HEK293 (cell line): Measurements from ENCODE around the gene RAB7B.

Source experiments
- FEZF1 ChIP-seq: fragments of 450-650 bp; formaldehyde crosslinking; IDR thresholded peaks from 2 replicates; pipeline ENCODE4 v1.5.1; 2016; ENCODE audit warnings: missing biosample characterization, missing genetic modification characterization
- GFI1B ChIP-seq: fragments of 450-650 bp; formaldehyde crosslinking; IDR thresholded peaks from 2 replicates; pipeline ENCODE4 v1.5.1; 2016; ENCODE audit warnings: missing biosample characterization, missing genetic modification characterization
- HOXD13 ChIP-seq: sonication (generic); formaldehyde crosslinking; IDR thresholded peaks from 2 replicates; pipeline ENCODE4 v1.8.0; 2022; ENCODE audit warnings: missing genetic modification reagents, borderline replicate concordance
- MZF1 ChIP-seq: fragments of 450-650 bp; formaldehyde crosslinking; IDR thresholded peaks from 2 replicates; pipeline ENCODE4 v1.5.1; 2017; ENCODE audit warnings: missing biosample characterization, missing genetic modification characterization, borderline replicate concordance
- OVOL3 ChIP-seq: fragments of 450-650 bp; formaldehyde crosslinking; IDR thresholded peaks from 2 replicates; pipeline ENCODE4 v1.5.1; 2016; ENCODE audit warnings: missing biosample characterization, missing genetic modification characterization
- PRDM1 ChIP-seq: fragments of 450-650 bp; formaldehyde crosslinking; IDR thresholded peaks from 2 replicates; pipeline ENCODE4; 2016; ENCODE audit warnings: missing biosample characterization, missing genetic modification characterization
- SCRT1 ChIP-seq: fragments of 450-650 bp; formaldehyde crosslinking; IDR thresholded peaks from 2 replicates; pipeline ENCODE4 v1.5.1; 2016; ENCODE audit warnings: missing biosample characterization, missing genetic modification characterization, borderline replicate concordance
- SETDB1 ChIP-seq: IDR thresholded peaks from one replicate; pipeline ENCODE4 v1.6.1; 2017; ENCODE audit warnings: mild to moderate bottlenecking, low read length, moderate library complexity, mixed read lengths; ENCODE audit not compliant: insufficient read length
- WT1 ChIP-seq: fragments of 450-650 bp; formaldehyde crosslinking; IDR thresholded peaks from 2 replicates; pipeline ENCODE4 v1.5.1; 2016; ENCODE audit warnings: missing biosample characterization, missing genetic modification characterization
- ZBTB20 ChIP-seq: fragments of 450-650 bp; formaldehyde crosslinking; IDR thresholded peaks from 2 replicates; pipeline ENCODE4 v1.5.1; 2016; ENCODE audit warnings: missing biosample characterization, missing genetic modification characterization
- ZBTB7A ChIP-seq: fragments of 450-650 bp; formaldehyde crosslinking; IDR thresholded peaks from 2 replicates; pipeline ENCODE4 v1.5.1; 2016; ENCODE audit warnings: low read depth, missing biosample characterization, missing genetic modification characterization
- ZBTB8A ChIP-seq: fragments of 450-650 bp; formaldehyde crosslinking; IDR thresholded peaks from 2 replicates; pipeline ENCODE4 v1.5.1; 2016; ENCODE audit warnings: missing biosample characterization, missing genetic modification characterization
- ZFP69B ChIP-seq: fragments of 450-650 bp; formaldehyde crosslinking; IDR thresholded peaks from 2 replicates; pipeline ENCODE4 v1.5.1; 2016; ENCODE audit warnings: missing biosample characterization, missing genetic modification characterization
- ZNF155 ChIP-seq: fragments of 450-650 bp; formaldehyde crosslinking; IDR thresholded peaks from 2 replicates; pipeline ENCODE4 v1.5.1; 2016; ENCODE audit warnings: missing biosample characterization, missing genetic modification characterization
- ZNF157 ChIP-seq: fragments of 450-650 bp; formaldehyde crosslinking; IDR thresholded peaks from 2 replicates; pipeline ENCODE4 v1.5.1; 2016; ENCODE audit warnings: missing biosample characterization, missing genetic modification characterization
- ZNF16 ChIP-seq: fragments of 450-650 bp; formaldehyde crosslinking; IDR thresholded peaks from 2 replicates; pipeline ENCODE4 v1.5.1; 2016; ENCODE audit warnings: low read depth, missing biosample characterization, missing genetic modification characterization
- ZNF19 ChIP-seq: fragments of 450-650 bp; formaldehyde crosslinking; IDR thresholded peaks from 2 replicates; pipeline ENCODE4; 2016; ENCODE audit warnings: missing biosample characterization, missing genetic modification characterization, low read depth
- ZNF2 ChIP-seq: fragments of 450-650 bp; formaldehyde crosslinking; IDR thresholded peaks from 2 replicates; pipeline ENCODE4 v1.5.1; 2016; ENCODE audit warnings: missing biosample characterization, missing genetic modification characterization
- ZNF211 ChIP-seq: fragments of 450-650 bp; formaldehyde crosslinking; IDR thresholded peaks from 2 replicates; pipeline ENCODE4 v1.5.1; 2016; ENCODE audit warnings: low read depth, missing biosample characterization, missing genetic modification characterization
- ZNF324 ChIP-seq: fragments of 450-650 bp; formaldehyde crosslinking; IDR thresholded peaks from 2 replicates; pipeline ENCODE4 v1.5.1; 2016; ENCODE audit warnings: missing biosample characterization, missing genetic modification characterization
- ZNF354C ChIP-seq: fragments of 450-650 bp; formaldehyde crosslinking; IDR thresholded peaks from 2 replicates; pipeline ENCODE4 v1.5.1; 2016; ENCODE audit warnings: missing biosample characterization, missing genetic modification characterization, low read depth, borderline replicate concordance
- ZNF37A ChIP-seq: fragments of 450-650 bp; IDR thresholded peaks from 2 replicates; pipeline ENCODE4 v1.5.1; 2018; ENCODE audit warnings: missing biosample characterization, missing genetic modification characterization
- ZNF423 ChIP-seq: fragments of 450-650 bp; formaldehyde crosslinking; IDR thresholded peaks from 2 replicates; pipeline ENCODE4 v1.5.1; 2016; ENCODE audit warnings: missing biosample characterization, missing genetic modification characterization
- ZNF571 ChIP-seq: fragments of 450-650 bp; formaldehyde crosslinking; IDR thresholded peaks from 2 replicates; pipeline ENCODE4 v1.5.0; 2017; ENCODE audit warnings: missing biosample characterization, missing genetic modification characterization
- ZNF658 ChIP-seq: fragments of 450-650 bp; formaldehyde crosslinking; IDR thresholded peaks from 2 replicates; pipeline ENCODE4; 2016; ENCODE audit warnings: missing biosample characterization, missing genetic modification characterization
- ZNF670 ChIP-seq: fragments of 450-650 bp; formaldehyde crosslinking; IDR thresholded peaks from 2 replicates; pipeline ENCODE4 v1.5.1; 2016; ENCODE audit warnings: missing biosample characterization, missing genetic modification characterization, low read depth
- TF ChIP-seq, protein P1 (sequence below): fragments of 450-650 bp; formaldehyde crosslinking; IDR thresholded peaks from 2 replicates; pipeline ENCODE4 v1.5.1; 2017; ENCODE audit warnings: missing biosample characterization, missing genetic modification characterization
- TF ChIP-seq, protein P2 (sequence below): fragments of 450-650 bp; formaldehyde crosslinking; conservative IDR thresholded peaks from 2 replicates; pipeline ENCODE4 v1.5.1; 2016; ENCODE audit warnings: low read depth, missing biosample characterization, missing genetic modification characterization
- TF ChIP-seq, protein P3 (sequence below): fragments of 450-650 bp; formaldehyde crosslinking; IDR thresholded peaks from 2 replicates; pipeline ENCODE4 v1.5.1; 2017; ENCODE audit warnings: missing biosample characterization, missing genetic modification characterization
- TF ChIP-seq, protein P4 (sequence below): IDR thresholded peaks from 2 replicates; pipeline ENCODE4 v1.6.1; 2011; ENCODE audit warnings: mild to moderate bottlenecking, low read depth, low read length, borderline replicate concordance
- TF ChIP-seq, protein P5 (sequence below): fragments of 450-650 bp; formaldehyde crosslinking; IDR thresholded peaks from 2 replicates; pipeline ENCODE4 v1.5.1; 2016; ENCODE audit warnings: missing biosample characterization, missing genetic modification characterization

Gene RAB7B

DNA sequence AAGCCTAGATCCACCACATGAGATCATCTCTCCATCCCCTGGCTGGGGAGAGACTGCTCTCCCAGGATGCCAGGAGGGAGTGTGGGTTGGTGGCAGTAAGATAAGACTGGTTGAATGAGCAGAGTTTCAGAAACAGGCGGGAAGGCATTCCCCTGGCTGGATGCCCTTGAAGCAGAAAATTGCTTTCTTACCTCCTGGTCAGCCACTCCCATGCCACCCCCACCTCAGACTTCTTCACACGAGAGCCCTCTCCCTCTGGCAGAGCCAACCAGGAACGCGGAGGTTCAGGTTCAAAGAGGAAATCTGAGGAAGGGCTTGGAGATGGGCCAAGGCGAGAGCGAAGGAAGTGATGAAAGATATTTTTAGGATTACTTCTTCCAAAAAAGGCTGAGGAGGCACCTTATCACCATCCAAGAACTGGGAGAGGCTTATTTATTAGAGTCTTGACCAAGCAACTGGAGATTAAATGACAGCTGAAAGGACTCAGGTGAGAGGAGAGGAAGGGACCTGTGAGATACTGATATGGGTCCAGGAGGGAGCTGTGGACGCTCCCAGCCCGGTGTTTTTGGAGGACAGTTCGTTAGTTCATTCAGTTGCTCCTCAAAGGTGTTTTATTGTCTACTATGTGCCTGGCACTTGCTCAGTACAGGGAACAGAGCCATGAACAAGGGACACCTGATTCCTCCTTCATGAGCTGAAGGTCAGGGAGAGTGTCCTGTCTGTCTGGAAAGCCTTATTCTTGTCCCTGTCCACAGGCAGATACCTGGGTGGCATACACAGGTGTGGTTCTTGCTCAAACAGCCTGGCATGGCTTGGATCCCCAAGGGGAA, 41.0 kb downstream of the RAB7B start (continued):
- TF ChIP-seq, protein P1, sequence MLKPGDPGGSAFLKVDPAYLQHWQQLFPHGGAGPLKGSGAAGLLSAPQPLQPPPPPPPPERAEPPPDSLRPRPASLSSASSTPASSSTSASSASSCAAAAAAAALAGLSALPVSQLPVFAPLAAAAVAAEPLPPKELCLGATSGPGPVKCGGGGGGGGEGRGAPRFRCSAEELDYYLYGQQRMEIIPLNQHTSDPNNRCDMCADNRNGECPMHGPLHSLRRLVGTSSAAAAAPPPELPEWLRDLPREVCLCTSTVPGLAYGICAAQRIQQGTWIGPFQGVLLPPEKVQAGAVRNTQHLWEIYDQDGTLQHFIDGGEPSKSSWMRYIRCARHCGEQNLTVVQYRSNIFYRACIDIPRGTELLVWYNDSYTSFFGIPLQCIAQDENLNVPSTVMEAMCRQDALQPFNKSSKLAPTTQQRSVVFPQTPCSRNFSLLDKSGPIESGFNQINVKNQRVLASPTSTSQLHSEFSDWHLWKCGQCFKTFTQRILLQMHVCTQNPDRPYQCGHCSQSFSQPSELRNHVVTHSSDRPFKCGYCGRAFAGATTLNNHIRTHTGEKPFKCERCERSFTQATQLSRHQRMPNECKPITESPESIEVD, result no peak
- TF ChIP-seq ZNF16 (tag by site-specific recombination) (no peak), ZBTB8A (no peak), ZNF354C (no peak), PRDM1 (tag by site-specific recombination) (no peak), FEZF1 (tag by site-specific recombination) (peak; percentile 79), SETDB1 (no peak), HOXD13 (CRISPR knock-in tag) (no peak), ZNF670 (no peak), ZNF423 (tag by site-specific recombination) (no peak), ZBTB20 (tag by site-specific recombination) (no peak; the same call in 1 of the 2 replicates), SCRT1 (tag by site-specific recombination) (no peak), ZNF211 (no peak), ZNF157 (tag by site-specific recombination) (no peak), ZNF2 (no peak), ZNF19 (no peak), MZF1 (0 out of 2 replicates have a peak, but pooled peaks have one; percentile 37), WT1 (tag by site-specific recombination) (peak; percentile 52; the same call in 1 of the 2 replicates), ZFP69B (tag by site-specific recombination) (no peak), ZNF658 (tag by site-specific recombination) (no peak), ZNF37A (tag by site-specific recombination) (no peak), ZNF324 (tag by site-specific recombination) (no peak), ZNF571 (no peak), GFI1B (tag by site-specific recombination) (no peak), ZBTB7A (tag by site-specific recombination) (no peak), ZNF155 (tag by site-specific recombination) (no peak), OVOL3 (no peak)
- TF ChIP-seq, protein P2, sequence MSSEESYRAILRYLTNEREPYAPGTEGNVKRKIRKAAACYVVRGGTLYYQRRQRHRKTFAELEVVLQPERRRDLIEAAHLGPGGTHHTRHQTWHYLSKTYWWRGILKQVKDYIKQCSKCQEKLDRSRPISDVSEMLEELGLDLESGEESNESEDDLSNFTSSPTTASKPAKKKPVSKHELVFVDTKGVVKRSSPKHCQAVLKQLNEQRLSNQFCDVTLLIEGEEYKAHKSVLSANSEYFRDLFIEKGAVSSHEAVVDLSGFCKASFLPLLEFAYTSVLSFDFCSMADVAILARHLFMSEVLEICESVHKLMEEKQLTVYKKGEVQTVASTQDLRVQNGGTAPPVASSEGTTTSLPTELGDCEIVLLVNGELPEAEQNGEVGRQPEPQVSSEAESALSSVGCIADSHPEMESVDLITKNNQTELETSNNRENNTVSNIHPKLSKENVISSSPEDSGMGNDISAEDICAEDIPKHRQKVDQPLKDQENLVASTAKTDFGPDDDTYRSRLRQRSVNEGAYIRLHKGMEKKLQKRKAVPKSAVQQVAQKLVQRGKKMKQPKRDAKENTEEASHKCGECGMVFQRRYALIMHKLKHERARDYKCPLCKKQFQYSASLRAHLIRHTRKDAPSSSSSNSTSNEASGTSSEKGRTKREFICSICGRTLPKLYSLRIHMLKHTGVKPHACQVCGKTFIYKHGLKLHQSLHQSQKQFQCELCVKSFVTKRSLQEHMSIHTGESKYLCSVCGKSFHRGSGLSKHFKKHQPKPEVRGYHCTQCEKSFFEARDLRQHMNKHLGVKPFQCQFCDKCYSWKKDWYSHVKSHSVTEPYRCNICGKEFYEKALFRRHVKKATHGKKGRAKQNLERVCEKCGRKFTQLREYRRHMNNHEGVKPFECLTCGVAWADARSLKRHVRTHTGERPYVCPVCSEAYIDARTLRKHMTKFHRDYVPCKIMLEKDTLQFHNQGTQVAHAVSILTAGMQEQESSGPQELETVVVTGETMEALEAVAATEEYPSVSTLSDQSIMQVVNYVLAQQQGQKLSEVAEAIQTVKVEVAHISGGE (tag by site-specific recombination), result no peak
- TF ChIP-seq, protein P3, sequence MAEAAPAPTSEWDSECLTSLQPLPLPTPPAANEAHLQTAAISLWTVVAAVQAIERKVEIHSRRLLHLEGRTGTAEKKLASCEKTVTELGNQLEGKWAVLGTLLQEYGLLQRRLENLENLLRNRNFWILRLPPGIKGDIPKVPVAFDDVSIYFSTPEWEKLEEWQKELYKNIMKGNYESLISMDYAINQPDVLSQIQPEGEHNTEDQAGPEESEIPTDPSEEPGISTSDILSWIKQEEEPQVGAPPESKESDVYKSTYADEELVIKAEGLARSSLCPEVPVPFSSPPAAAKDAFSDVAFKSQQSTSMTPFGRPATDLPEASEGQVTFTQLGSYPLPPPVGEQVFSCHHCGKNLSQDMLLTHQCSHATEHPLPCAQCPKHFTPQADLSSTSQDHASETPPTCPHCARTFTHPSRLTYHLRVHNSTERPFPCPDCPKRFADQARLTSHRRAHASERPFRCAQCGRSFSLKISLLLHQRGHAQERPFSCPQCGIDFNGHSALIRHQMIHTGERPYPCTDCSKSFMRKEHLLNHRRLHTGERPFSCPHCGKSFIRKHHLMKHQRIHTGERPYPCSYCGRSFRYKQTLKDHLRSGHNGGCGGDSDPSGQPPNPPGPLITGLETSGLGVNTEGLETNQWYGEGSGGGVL, result peak; percentile 85
- TF ChIP-seq, protein P4, sequence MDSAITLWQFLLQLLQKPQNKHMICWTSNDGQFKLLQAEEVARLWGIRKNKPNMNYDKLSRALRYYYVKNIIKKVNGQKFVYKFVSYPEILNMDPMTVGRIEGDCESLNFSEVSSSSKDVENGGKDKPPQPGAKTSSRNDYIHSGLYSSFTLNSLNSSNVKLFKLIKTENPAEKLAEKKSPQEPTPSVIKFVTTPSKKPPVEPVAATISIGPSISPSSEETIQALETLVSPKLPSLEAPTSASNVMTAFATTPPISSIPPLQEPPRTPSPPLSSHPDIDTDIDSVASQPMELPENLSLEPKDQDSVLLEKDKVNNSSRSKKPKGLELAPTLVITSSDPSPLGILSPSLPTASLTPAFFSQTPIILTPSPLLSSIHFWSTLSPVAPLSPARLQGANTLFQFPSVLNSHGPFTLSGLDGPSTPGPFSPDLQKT, result no peak
- TF ChIP-seq, protein P5, sequence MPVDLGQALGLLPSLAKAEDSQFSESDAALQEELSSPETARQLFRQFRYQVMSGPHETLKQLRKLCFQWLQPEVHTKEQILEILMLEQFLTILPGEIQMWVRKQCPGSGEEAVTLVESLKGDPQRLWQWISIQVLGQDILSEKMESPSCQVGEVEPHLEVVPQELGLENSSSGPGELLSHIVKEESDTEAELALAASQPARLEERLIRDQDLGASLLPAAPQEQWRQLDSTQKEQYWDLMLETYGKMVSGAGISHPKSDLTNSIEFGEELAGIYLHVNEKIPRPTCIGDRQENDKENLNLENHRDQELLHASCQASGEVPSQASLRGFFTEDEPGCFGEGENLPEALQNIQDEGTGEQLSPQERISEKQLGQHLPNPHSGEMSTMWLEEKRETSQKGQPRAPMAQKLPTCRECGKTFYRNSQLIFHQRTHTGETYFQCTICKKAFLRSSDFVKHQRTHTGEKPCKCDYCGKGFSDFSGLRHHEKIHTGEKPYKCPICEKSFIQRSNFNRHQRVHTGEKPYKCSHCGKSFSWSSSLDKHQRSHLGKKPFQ, result no peak
